Activated CD8-positive, alpha-beta memory T cell treated with anti-CD3 and anti-CD28 coated beads, Interleukin-2, amount 50 U/mL, for 4 hours (primary cell): Measurements from ENCODE around the gene PIAS4.

Source experiments
- DNase-seq: peaks from one replicate; pipeline ENCODE4 v3.0.0-alpha.2; 2020

PIAS4 gene

GRCh38 chr19:4023600-4024398 is 16.3 kb downstream of the PIAS4 start:
- no peak for DNase-seq

GRCh38 chr19:4025317-4025716 is 17.8 kb downstream of the PIAS4 start:
- DNase-seq, result no peak

- no peak for DNase-seq
Observed at GRCh38 chr19:4027146-4027545, 19.6 kb downstream of the PIAS4 start.

GRCh38 chr19:4028334-4029246 is 21.1 kb downstream of the PIAS4 start:
- DNase-seq, result no peak

GRCh38 chr19:4029247-4029614 is 21.7 kb downstream of the PIAS4 start:
- DNase-seq, result no peak

- DNase-seq, result no peak
Observed at GRCh38 chr19:4030552-4030951, 23.0 kb downstream of the PIAS4 start.

GRCh38 chr19:4030981-4031380 is 23.4 kb downstream of the PIAS4 start:
- DNase-seq, result no peak

GRCh38 chr19:4031420-4031819 is 23.9 kb downstream of the PIAS4 start:
- DNase-seq, result no peak

- DNase-seq, result no peak
Observed at GRCh38 chr19:4032436-4032835, 24.9 kb downstream of the PIAS4 start.

GRCh38 chr19:4033028-4033956 is 25.8 kb downstream of the PIAS4 start:
- no peak for DNase-seq

- DNase-seq, result no peak
Observed at GRCh38 chr19:4034048-4035017, 26.8 kb downstream of the PIAS4 start.

- DNase-seq, result no peak
Observed at GRCh38 chr19:4035018-4035566, 27.6 kb downstream of the PIAS4 start.

- no peak for DNase-seq
Observed at GRCh38 chr19:4035582-4035981, 28.0 kb downstream of the PIAS4 start.

GRCh38 chr19:4036576-4037300 is 29.2 kb downstream of the PIAS4 start:
- DNase-seq, result no peak

GRCh38 chr19:4037301-4037949 is 29.9 kb downstream of the PIAS4 start:
- no peak for DNase-seq

GRCh38 chr19:4038057-4038456 is 30.5 kb downstream of the PIAS4 start:
- DNase-seq, result no peak

- no peak for DNase-seq
Observed at GRCh38 chr19:4038661-4039423, 31.3 kb downstream of the PIAS4 start.

- no peak for DNase-seq
Observed at GRCh38 chr19:4042064-4042730, 34.7 kb downstream of the PIAS4 start.

- DNase-seq, result no peak
Observed at GRCh38 chr19:4042731-4043082, 35.2 kb downstream of the PIAS4 start.
